SU-DHL-6 (cell line): ENCODE measurements around the gene GPR65.
"Not testable (repeated sequence)": the region's sequence is repeated elsewhere in the genome, so short reads cannot be mapped to it uniquely, and the experiment has no call there.

Experiments
- H2AFZ ChIP-seq: fragments of 200-600 bp; sonication (generic); 2 replicates; pipeline ENCODE4 v1.6.1; 2014; ENCODE audit warnings: low read depth, mild to moderate bottlenecking, moderate library complexity, mixed read lengths, antibody characterized with exemption, low read length; ENCODE audit not compliant: severe bottlenecking
- H3F3A ChIP-seq: fragments of 200-600 bp; shearing (Covaris generic); 2 replicates; pipeline ENCODE4 v1.6.0; 2016; ENCODE audit warnings: antibody characterized with exemption, mild to moderate bottlenecking; ENCODE audit not compliant: insufficient read depth
- H3K27ac ChIP-seq: fragments of 200-600 bp; sonication (generic); 2 replicates; pipeline ENCODE4 v1.5.1; 2016; ENCODE audit warnings: low read depth, mild to moderate bottlenecking, low read length, moderate library complexity, mixed read lengths
- H3K27me3 ChIP-seq: fragments of 200-600 bp; sonication (generic), shearing (Covaris generic); 2 replicates; pipeline ENCODE4 v1.6.0; 2014; ENCODE audit warnings: mild to moderate bottlenecking, low read length
- H3K36me3 ChIP-seq: fragments of 200-600 bp; sonication (generic); 2 replicates; pipeline ENCODE4 v1.6.1; 2014; ENCODE audit warnings: mild to moderate bottlenecking, low read length, mixed read lengths
- H3K4me2 ChIP-seq: fragments of 300-600, 200-600 bp; shearing (Covaris generic), sonication (generic); 2 replicates; pipeline ENCODE4 v1.6.0; 2014; ENCODE audit warnings: low read length, low read depth, mild to moderate bottlenecking; ENCODE audit not compliant: poor library complexity, severe bottlenecking
- H3K4me3 ChIP-seq: fragments of 200-600 bp; sonication (generic); 2 replicates; pipeline ENCODE4 v1.5.1; 2014; ENCODE audit warnings: antibody characterized with exemption, low read length, mild to moderate bottlenecking, mixed read lengths; ENCODE audit not compliant: insufficient read depth, poor library complexity, severe bottlenecking
- H3K79me2 ChIP-seq: fragments of 200-600 bp; sonication (generic); 2 replicates; pipeline ENCODE4 v1.6.1; 2014; ENCODE audit warnings: mild to moderate bottlenecking, low read length, moderate library complexity; ENCODE audit not compliant: insufficient read depth
- H3K9ac ChIP-seq: fragments of 200-600 bp; sonication (generic); 2 replicates; pipeline ENCODE4 v1.7.0; 2014; ENCODE audit warnings: mild to moderate bottlenecking, low read length
- H3K9me2 ChIP-seq: fragments of 200-600 bp; sonication (generic); replicated peaks from 2 replicates; pipeline ENCODE4 v1.6.1; 2014; ENCODE audit warnings: low read length; ENCODE audit not compliant: insufficient read depth
- H3K9me3 ChIP-seq: fragments of 200-600 bp; sonication (generic); 2 replicates; pipeline ENCODE4 v1.6.1; 2014; ENCODE audit warnings: low read length, mixed read lengths; ENCODE audit not compliant: insufficient read depth
- H4K20me1 ChIP-seq: fragments of 200-600 bp; sonication (generic); 2 replicates; pipeline ENCODE4 v1.6.1; 2014; ENCODE audit warnings: low read depth, mild to moderate bottlenecking, antibody characterized with exemption, low read length, moderate library complexity, mixed read lengths
- CTCF ChIP-seq: fragments of 200-600 bp; sonication (generic); IDR thresholded peaks from one replicate; pipeline ENCODE4 v1.5.1; 2017; ENCODE audit warnings: antibody characterized with exemption, mild to moderate bottlenecking, low read length, moderate library complexity; ENCODE audit not compliant: insufficient read depth, poor library complexity, severe bottlenecking
- EZH2phosphoT487 ChIP-seq: fragments of 200-600 bp; sonication (generic), shearing (Covaris generic); conservative IDR thresholded peaks from 2 replicates; pipeline ENCODE4 v1.6.1; 2018; ENCODE audit warnings: mild to moderate bottlenecking, antibody characterized with exemption, low read length, moderate library complexity, mixed read lengths

Gene GPR65

DNA sequence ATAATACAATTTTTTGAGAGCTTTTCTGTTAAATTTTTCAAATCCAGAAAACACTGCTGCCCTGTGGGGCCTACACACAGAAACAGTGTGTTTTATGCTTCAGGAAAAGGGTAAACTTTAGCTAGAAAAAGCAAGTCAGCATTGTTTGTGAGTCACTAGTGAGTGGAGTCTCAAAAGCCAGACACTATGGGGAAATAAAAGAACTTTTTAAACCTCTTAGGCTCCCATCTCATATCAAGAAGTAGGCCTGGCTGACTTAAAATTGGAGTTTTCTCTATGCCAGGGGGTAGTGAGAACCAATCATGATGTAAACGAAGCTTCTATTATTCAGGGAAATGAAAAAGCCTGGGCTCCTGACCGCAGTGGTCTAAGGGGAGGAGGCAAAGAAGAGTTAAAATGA is 12.6 kb downstream of the GPR65 start:
- no peak overlapping the region for H2AFZ ChIP-seq
- H3K27me3 ChIP-seq = no peaks in the 10 kb centered on the region
- H3K4me3 ChIP-seq = no peak overlapping the region
- H4K20me1 ChIP-seq = no peaks in the 10 kb centered on the region; the same call in 1 of the 2 replicates
- peaks cover 6% of the 10 kb centered on the region; the same call in 1 of the 2 replicates for H3F3A ChIP-seq
- no peaks in the 10 kb centered on the region for H3K9me2 ChIP-seq
- H3K4me2 ChIP-seq = no peak overlapping the region
- no peak overlapping the region for H3K27ac ChIP-seq
- H3K9me3 ChIP-seq = no peaks in the 10 kb centered on the region
- peaks cover 14% of the 10 kb centered on the region for H3K79me2 ChIP-seq
- H3K9ac ChIP-seq = no peak overlapping the region
- H3K36me3 ChIP-seq = 0 out of 2 replicates have a peak, but pooled peaks cover 1% of the 10 kb centered on the region
- no peak for TF ChIP-seq CTCF

GRCh38 chr14:88023658-88024187 is 18.8 kb downstream of the GPR65 start:
- TF ChIP-seq EZH2phosphoT487 (no peak), CTCF (no peak)
- Histone ChIP-seq H3K27me3 (no peaks in the 10 kb centered on the region), H3K9me3 (no peaks in the 10 kb centered on the region), H3K9ac (no peak overlapping the region), H3K9me2 (no peaks in the 10 kb centered on the region), H2AFZ (no peak overlapping the region), H4K20me1 (no peaks in the 10 kb centered on the region), H3F3A (no peaks in the 10 kb centered on the region), H3K4me2 (no peak overlapping the region), H3K4me3 (no peak overlapping the region), H3K36me3 (no peaks in the 10 kb centered on the region), H3K27ac (no peak overlapping the region), H3K79me2 (no peaks in the 10 kb centered on the region)

- H3K4me3 ChIP-seq, H3K27ac ChIP-seq, H3K9me2 ChIP-seq, H3K27me3 ChIP-seq, H3K4me2 ChIP-seq, H4K20me1 ChIP-seq, H2AFZ ChIP-seq, H3K9ac ChIP-seq, H3K79me2 ChIP-seq, H3K9me3 ChIP-seq, H3F3A ChIP-seq, H3K36me3 ChIP-seq: not testable (repeated sequence)
Measured at GRCh38 chr14:88024252-88025086, 19.5 kb downstream of the GPR65 start.

GRCh38 chr14:88025313-88025712 is 20.4 kb downstream of the GPR65 start:
- no peak overlapping the region for H3K4me3 ChIP-seq
- no peaks in the 10 kb centered on the region for H3F3A ChIP-seq
- H3K27ac ChIP-seq = no peak overlapping the region
- H3K9me2 ChIP-seq = no peaks in the 10 kb centered on the region
- no peak overlapping the region for H2AFZ ChIP-seq
- no peak for TF ChIP-seq EZH2phosphoT487
- no peaks in the 10 kb centered on the region for H3K79me2 ChIP-seq
- H3K27me3 ChIP-seq = no peaks in the 10 kb centered on the region
- H3K9ac ChIP-seq = no peak overlapping the region
- no peaks in the 10 kb centered on the region for H4K20me1 ChIP-seq
- no peak overlapping the region for H3K4me2 ChIP-seq
- no peaks in the 10 kb centered on the region for H3K36me3 ChIP-seq
- H3K9me3 ChIP-seq = no peaks in the 10 kb centered on the region
